WTC11 (cell line): ENCODE measurements around the gene DNMT3A. TPM values are rescaled to one million over a fixed set of nuclear protein-coding genes. Genes with fewer than 3 reads are reported as not detected.

Source experiments
- ATAC-seq: fragments of 200-7000 bp; cut with Tn5 transposase; 2 replicates; pipeline ENCODE4 v1.10.0; 2021; ENCODE audit warnings: mild to moderate bottlenecking, moderate library complexity
- CTCF ChIA-PET: fragments of 300-600 bp; sonication (Branson Sonifier 250); formaldehyde crosslinking; loops from one replicate; lab custom pipeline; 2021; ENCODE audit warnings: antibody characterized with exemption; lab: Charles Lee
- POLR2A ChIA-PET: fragments of 350-600 bp; sonication (Branson Sonifier 250); formaldehyde crosslinking; loops from one replicate; lab custom pipeline; 2021; ENCODE audit warnings: antibody characterized with exemption; lab: Charles Lee
- DNase-seq: peaks from one replicate; pipeline ENCODE4 v3.0.0; 2021; ENCODE audit warnings: low spot score
- H3K27ac Mint-ChIP-seq: 2 replicates; pipeline ENCODE4 v1.8.0; 2021; ENCODE audit warnings: mixed read lengths
- H3K27me3 Mint-ChIP-seq: 2 replicates; pipeline ENCODE4 v1.8.0; 2021; ENCODE audit warnings: low read depth, mild to moderate bottlenecking, moderate library complexity, mixed read lengths
- H3K36me3 Mint-ChIP-seq: 2 replicates; pipeline ENCODE4 v1.8.0; 2021; ENCODE audit warnings: mixed read lengths
- H3K4me1 Mint-ChIP-seq: 2 replicates; pipeline ENCODE4 v1.8.0; 2022; ENCODE audit warnings: mixed read lengths
- H3K4me3 Mint-ChIP-seq: 2 replicates; pipeline ENCODE4 v1.8.0; 2021; ENCODE audit warnings: mild to moderate bottlenecking, moderate library complexity, mixed read lengths
- H3K9me3 Mint-ChIP-seq: 2 replicates; pipeline ENCODE4 v1.8.0; 2021; ENCODE audit warnings: mixed read lengths
- ATF6 ChIP-seq: sonication (generic); formaldehyde crosslinking; IDR thresholded peaks from 2 replicates; pipeline ENCODE4 v1.8.1; 2023; ENCODE audit warnings: mild to moderate bottlenecking, missing genetic modification reagents
- E2F5 ChIP-seq: sonication (generic); formaldehyde crosslinking; IDR thresholded peaks from 2 replicates; pipeline ENCODE4 v1.8.1; 2022; ENCODE audit warnings: mild to moderate bottlenecking, moderate library complexity, missing genetic modification reagents
- JAZF1 ChIP-seq: fragments of 250-450 bp; sonication (Bioruptor Pico); IDR thresholded peaks from 2 replicates; pipeline ENCODE4 v1.9.0; 2021; ENCODE audit warnings: moderate library complexity, mild to moderate bottlenecking, inconsistent platforms
- JUN ChIP-seq: sonication (generic); formaldehyde crosslinking; IDR thresholded peaks from 2 replicates; pipeline ENCODE4 v1.8.0; 2023; ENCODE audit warnings: mild to moderate bottlenecking, missing genetic modification reagents
- MLX ChIP-seq: sonication (generic); formaldehyde crosslinking; IDR thresholded peaks from 2 replicates; pipeline ENCODE4 v1.8.1; 2023; ENCODE audit warnings: mild to moderate bottlenecking, missing genetic modification reagents, moderate library complexity
- NR1H2 ChIP-seq: sonication (generic); formaldehyde crosslinking; IDR thresholded peaks from 2 replicates; pipeline ENCODE4 v1.9.0; 2021; ENCODE audit warnings: mild to moderate bottlenecking, moderate library complexity, missing genetic modification reagents
- NR3C1 ChIP-seq: sonication (generic); formaldehyde crosslinking; conservative IDR thresholded peaks from 2 replicates; pipeline ENCODE4 v1.8.1; 2023; ENCODE audit warnings: low read depth, mild to moderate bottlenecking, missing genetic modification reagents
- SP1 ChIP-seq: sonication (generic); formaldehyde crosslinking; conservative IDR thresholded peaks from 2 replicates; pipeline ENCODE4 v1.8.1; 2022; ENCODE audit warnings: missing genetic modification reagents
- TEAD4 ChIP-seq: sonication (generic); formaldehyde crosslinking; IDR thresholded peaks from 2 replicates; pipeline ENCODE4 v1.8.0; 2022; ENCODE audit warnings: mild to moderate bottlenecking, missing genetic modification reagents
- ZNF138 ChIP-seq: sonication (generic); formaldehyde crosslinking; conservative IDR thresholded peaks from 2 replicates; pipeline ENCODE4 v1.8.1; 2022; ENCODE audit warnings: mild to moderate bottlenecking, moderate library complexity, missing genetic modification reagents
- ZNF232 ChIP-seq: sonication (generic); formaldehyde crosslinking; IDR thresholded peaks from 2 replicates; pipeline ENCODE4 v1.8.0; 2022; ENCODE audit warnings: mild to moderate bottlenecking, missing genetic modification reagents
- ZNF416 ChIP-seq: fragments of 250-450 bp; sonication (Bioruptor Pico); IDR thresholded peaks from 2 replicates; pipeline ENCODE4 v1.9.0; 2021; ENCODE audit warnings: mild to moderate bottlenecking, inconsistent platforms
- ZNF423 ChIP-seq: fragments of 250-450 bp; sonication (Bioruptor Pico); IDR thresholded peaks from 2 replicates; pipeline ENCODE4 v2.1.2; 2022; ENCODE audit warnings: mild to moderate bottlenecking, moderate library complexity
- ZSCAN18 ChIP-seq: fragments of 250-450 bp; sonication (Bioruptor Pico); IDR thresholded peaks from 2 replicates; pipeline ENCODE4 v2.1.2; 2022; ENCODE audit warnings: mild to moderate bottlenecking, moderate library complexity
- total RNA-seq: library from RNA; stranded (reverse); gene quantifications from 3 replicates; pipeline ENCODE4 v1.2.3, GENCODE V29; 2021
- TF ChIP-seq, protein P1 (sequence below): fragments of 200-600 bp; IDR thresholded peaks from 2 replicates; pipeline ENCODE4 v1.8.0; 2022; ENCODE audit warnings: antibody characterized with exemption
- TF ChIP-seq, protein P2 (sequence below): sonication (generic); formaldehyde crosslinking; IDR thresholded peaks from 2 replicates; pipeline ENCODE4 v1.8.0; 2022; ENCODE audit warnings: mild to moderate bottlenecking, missing genetic modification reagents

DNMT3A gene
- total RNA-seq, 1 experiment from 2014 or later: 154 TPM

DNA sequence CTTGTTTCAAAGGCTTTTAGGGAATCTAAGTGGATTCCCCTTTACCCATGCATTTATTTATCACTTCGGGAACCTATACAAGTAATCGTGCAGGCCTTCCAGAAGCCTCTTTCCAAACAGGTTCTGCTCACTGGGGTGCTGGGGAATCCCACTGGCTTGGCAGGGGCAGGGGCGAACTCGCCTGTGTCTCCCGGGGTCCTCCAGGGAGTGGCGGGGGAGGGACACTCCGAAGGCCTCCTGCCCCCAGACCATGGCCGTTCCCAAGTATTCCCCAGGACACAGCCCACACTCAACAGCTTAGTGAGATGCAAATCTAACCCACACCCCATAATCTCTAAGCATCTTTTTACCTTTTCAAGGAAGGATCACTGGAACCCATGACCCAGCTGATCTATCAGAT, 6.5 kb downstream of the DNMT3A start:
- H3K9me3 Mint-ChIP-seq: no peaks in the 10 kb centered on the region
- no peak overlapping the region for H3K4me3 Mint-ChIP-seq
- no peak overlapping the region for H3K27ac Mint-ChIP-seq
- peaks cover 67% of the 10 kb centered on the region for H3K4me1 Mint-ChIP-seq
- H3K36me3 Mint-ChIP-seq: no peaks in the 10 kb centered on the region
- ChIA-PET POLR2A (no interaction called here), CTCF (interaction anchor here (0.7 to 8.8 kb wide), 6 partner anchors 12 to 360 kb away, joined by 3 to 74 read pairs (median 10); no protein-coding TSS in a partner anchor)
- H3K27me3 Mint-ChIP-seq: no peaks in the 10 kb centered on the region
- ATAC-seq (no peak), DNase-seq (no peak)
- TF ChIP-seq JAZF1 (no peak), ZNF416 (CRISPR knock-in tag) (no peak), ZNF423 (peak; percentile 36; the same call in 1 of the 2 replicates)
- TF ChIP-seq, protein P1, sequence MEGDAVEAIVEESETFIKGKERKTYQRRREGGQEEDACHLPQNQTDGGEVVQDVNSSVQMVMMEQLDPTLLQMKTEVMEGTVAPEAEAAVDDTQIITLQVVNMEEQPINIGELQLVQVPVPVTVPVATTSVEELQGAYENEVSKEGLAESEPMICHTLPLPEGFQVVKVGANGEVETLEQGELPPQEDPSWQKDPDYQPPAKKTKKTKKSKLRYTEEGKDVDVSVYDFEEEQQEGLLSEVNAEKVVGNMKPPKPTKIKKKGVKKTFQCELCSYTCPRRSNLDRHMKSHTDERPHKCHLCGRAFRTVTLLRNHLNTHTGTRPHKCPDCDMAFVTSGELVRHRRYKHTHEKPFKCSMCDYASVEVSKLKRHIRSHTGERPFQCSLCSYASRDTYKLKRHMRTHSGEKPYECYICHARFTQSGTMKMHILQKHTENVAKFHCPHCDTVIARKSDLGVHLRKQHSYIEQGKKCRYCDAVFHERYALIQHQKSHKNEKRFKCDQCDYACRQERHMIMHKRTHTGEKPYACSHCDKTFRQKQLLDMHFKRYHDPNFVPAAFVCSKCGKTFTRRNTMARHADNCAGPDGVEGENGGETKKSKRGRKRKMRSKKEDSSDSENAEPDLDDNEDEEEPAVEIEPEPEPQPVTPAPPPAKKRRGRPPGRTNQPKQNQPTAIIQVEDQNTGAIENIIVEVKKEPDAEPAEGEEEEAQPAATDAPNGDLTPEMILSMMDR: no peak

- CTCF ChIA-PET: interaction anchor here (0.9 to 8.8 kb wide), 3 partner anchors 19 to 28 kb away, joined by 3 to 74 read pairs (median 10); no protein-coding TSS in a partner anchor
- POLR2A ChIA-PET: no interaction called here
- no peaks in the 10 kb centered on the region for H3K36me3 Mint-ChIP-seq
- no peaks in the 10 kb centered on the region for H3K27me3 Mint-ChIP-seq
- no peak overlapping the region for H3K4me3 Mint-ChIP-seq
- TF ChIP-seq, protein P1: no peak
- TF ChIP-seq ZNF416 (CRISPR knock-in tag): no peak
- no peak for TF ChIP-seq MLX (CRISPR knock-in tag)
- no peak for TF ChIP-seq ATF6 (CRISPR knock-in tag)
- TF ChIP-seq NR3C1 (CRISPR knock-in tag): no peak
- no peak for TF ChIP-seq ZSCAN18
- no peak for TF ChIP-seq SP1 (CRISPR knock-in tag)
- no peak for TF ChIP-seq TEAD4 (CRISPR knock-in tag)
- TF ChIP-seq NR1H2 (CRISPR knock-in tag): no peak
- no peak for TF ChIP-seq JUN (CRISPR knock-in tag)
- no peak for TF ChIP-seq E2F5 (CRISPR knock-in tag)
- TF ChIP-seq, protein P2, sequence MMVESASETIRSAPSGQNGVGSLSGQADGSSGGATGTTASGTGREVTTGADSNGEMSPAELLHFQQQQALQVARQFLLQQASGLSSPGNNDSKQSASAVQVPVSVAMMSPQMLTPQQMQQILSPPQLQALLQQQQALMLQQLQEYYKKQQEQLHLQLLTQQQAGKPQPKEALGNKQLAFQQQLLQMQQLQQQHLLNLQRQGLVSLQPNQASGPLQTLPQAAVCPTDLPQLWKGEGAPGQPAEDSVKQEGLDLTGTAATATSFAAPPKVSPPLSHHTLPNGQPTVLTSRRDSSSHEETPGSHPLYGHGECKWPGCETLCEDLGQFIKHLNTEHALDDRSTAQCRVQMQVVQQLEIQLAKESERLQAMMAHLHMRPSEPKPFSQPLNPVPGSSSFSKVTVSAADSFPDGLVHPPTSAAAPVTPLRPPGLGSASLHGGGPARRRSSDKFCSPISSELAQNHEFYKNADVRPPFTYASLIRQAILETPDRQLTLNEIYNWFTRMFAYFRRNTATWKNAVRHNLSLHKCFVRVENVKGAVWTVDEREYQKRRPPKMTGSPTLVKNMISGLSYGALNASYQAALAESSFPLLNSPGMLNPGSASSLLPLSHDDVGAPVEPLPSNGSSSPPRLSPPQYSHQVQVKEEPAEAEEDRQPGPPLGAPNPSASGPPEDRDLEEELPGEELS (CRISPR knock-in tag): no peak
- TF ChIP-seq ZNF138: no peak
- no peak for TF ChIP-seq ZNF232
- ATAC-seq (no peak), DNase-seq (no peak)
- peak overlapping the region; percentile 38 for H3K27ac Mint-ChIP-seq
- no peaks in the 10 kb centered on the region for H3K9me3 Mint-ChIP-seq
- H3K4me1 Mint-ChIP-seq: peaks cover 67% of the 10 kb centered on the region
Measured at GRCh38 chr2:25334482-25334881, 7.2 kb downstream of the DNMT3A start.
